Suprapubic skin (tissue), 4 donors: Measurements from ENCODE around the gene PCDH7. TPM values are rescaled to one million over a fixed set of nuclear protein-coding genes. Genes with fewer than 3 reads are reported as not detected.

ENCODE experiments used
- DNase-seq, 2 donors: peaks; one replicate each; pipeline ENCODE4 v3.0.0-alpha.2; 2019; ENCODE audit warnings: low spot score in 2 of 2
- H3K27ac ChIP-seq: fragments of 200-600 bp; sonication (generic); one replicate; pipeline ENCODE4 v1.5.1; 2019
- H3K27me3 ChIP-seq: fragments of 200-600 bp; sonication (generic); one replicate; pipeline ENCODE4 v1.5.1; 2019
- H3K36me3 ChIP-seq: fragments of 200-600 bp; sonication (generic); one replicate; pipeline ENCODE4 v1.5.1; 2019
- H3K4me1 ChIP-seq: fragments of 200-600 bp; sonication (generic); one replicate; pipeline ENCODE4 v1.5.1; 2019
- H3K4me3 ChIP-seq: fragments of 200-600 bp; sonication (generic); one replicate; pipeline ENCODE4 v1.5.1; 2019; ENCODE audit warnings: mild to moderate bottlenecking
- H3K9me3 ChIP-seq: fragments of 200-600 bp; sonication (generic); one replicate; pipeline ENCODE4 v1.5.1; 2019
- CTCF ChIP-seq, 2 donors: fragments of 200-600 bp in 1 of 2; fragments of 450-650 bp in 1 of 2; sonication (generic) in 1 of 2; IDR thresholded peaks; one replicate each; pipeline ENCODE4 v1.5.1; 2016 to 2019; ENCODE audit warnings: antibody characterized with exemption in 2 of 2, mild to moderate bottlenecking in 1 of 2, moderate library complexity in 1 of 2
- EP300 ChIP-seq: sonication (generic); formaldehyde crosslinking; IDR thresholded peaks from one replicate; pipeline ENCODE4 v1.6.1; 2017; ENCODE audit warnings: antibody characterized with exemption
- POLR2A ChIP-seq, 2 donors: fragments of 450-650 bp; IDR thresholded peaks; one replicate each; pipeline ENCODE4 v1.6.1; 2017; ENCODE audit warnings: antibody characterized with exemption in 2 of 2, mild to moderate bottlenecking in 2 of 2, moderate library complexity in 2 of 2
- POLR2AphosphoS5 ChIP-seq, 3 donors: sonication (generic); formaldehyde crosslinking; IDR thresholded peaks; one replicate each; pipeline ENCODE4 v1.6.1; 2017; ENCODE audit warnings: antibody characterized with exemption in 3 of 3
- whole genome bisulfite sequencing: methylation state at CpG from one replicate; pipeline ENCODE4 v1.1.5; 2018; 5-methylcytosine and 5-hydroxymethylcytosine counted together
- total RNA-seq, 4 donors: library from RNA; depleted of rRNA; stranded (reverse); fragments of >200 nt; gene quantifications; one replicate each; pipeline ENCODE4 v1.1.0, GENCODE V29; 2016

The PCDH7 gene
- total RNA-seq, 4 donors from 2014 or later, result 38.1 to 70.0 (median 44.0) TPM

- H3K4me3 ChIP-seq, result peak overlapping the region; percentile 74
- no peak for TF ChIP-seq CTCF (IDR thresholded peaks at IDR 0.05)
- TF ChIP-seq EP300, result no peak
- no peak for TF ChIP-seq POLR2A (IDR thresholded peaks at IDR 0.05)
- TF ChIP-seq POLR2AphosphoS5 (IDR thresholded peaks at IDR 0.05), result no peak
- peaks cover 48% of the 10 kb centered on the region for H3K4me1 ChIP-seq
- no peaks in the 10 kb centered on the region for H3K9me3 ChIP-seq
- under 1% methylated on average over 8 of the region's 15 CpGs for WGBS
- no peak for DNase-seq
- peak overlapping the region; percentile 65 for H3K27ac ChIP-seq
- no peaks in the 10 kb centered on the region for H3K36me3 ChIP-seq
- H3K27me3 ChIP-seq, result peaks cover 27% of the 10 kb centered on the region
Observed at GRCh38 chr4:30716681-30717207, 3.4 kb upstream of the PCDH7 start.

GRCh38 chr4:30717208-30718020 is 2.8 kb upstream of the PCDH7 start:
- DNase-seq, result no peak
- no peaks in the 10 kb centered on the region for H3K9me3 ChIP-seq
- no peaks in the 10 kb centered on the region for H3K36me3 ChIP-seq

GRCh38 chr4:30718021-30718542 is 2.1 kb upstream of the PCDH7 start:
- H3K36me3 ChIP-seq, result no peaks in the 10 kb centered on the region
- TF ChIP-seq POLR2AphosphoS5 (IDR thresholded peaks at IDR 0.05) (no peak), CTCF (IDR thresholded peaks at IDR 0.05) (no peak), EP300 (no peak), POLR2A (IDR thresholded peaks at IDR 0.05) (no peak)
- H3K4me1 ChIP-seq, result peaks cover 55% of the 10 kb centered on the region
- peak overlapping the region; percentile 65 for H3K27ac ChIP-seq
- H3K9me3 ChIP-seq, result no peaks in the 10 kb centered on the region
- peaks cover 41% of the 10 kb centered on the region for H3K27me3 ChIP-seq
- peak overlapping the region; percentile 74 for H3K4me3 ChIP-seq
- no peak for DNase-seq
- 4% methylated on average over 20 of the region's 34 CpGs for WGBS

More at GRCh38 chr4:30717208-30718020, 2.8 kb upstream of the PCDH7 start:
- peaks cover 34% of the 10 kb centered on the region for H3K27me3 ChIP-seq
- peak overlapping the region; percentile 74 for H3K4me3 ChIP-seq
- WGBS, result 2% methylated on average over 51 of the region's 55 CpGs
- H3K27ac ChIP-seq, result peak overlapping the region; percentile 65
- TF ChIP-seq POLR2AphosphoS5 (IDR thresholded peaks at IDR 0.05), result no peak
- no peak for TF ChIP-seq CTCF (IDR thresholded peaks at IDR 0.05)
- no peak for TF ChIP-seq EP300
- no peak for TF ChIP-seq POLR2A (IDR thresholded peaks at IDR 0.05)
- H3K4me1 ChIP-seq, result peaks cover 53% of the 10 kb centered on the region

- Histone ChIP-seq H3K4me3 (peak overlapping the region; percentile 74), H3K27ac (peak overlapping the region; percentile 65), H3K9me3 (no peaks in the 10 kb centered on the region), H3K36me3 (no peaks in the 10 kb centered on the region), H3K27me3 (peaks cover 44% of the 10 kb centered on the region), H3K4me1 (peaks cover 56% of the 10 kb centered on the region)
- DNase-seq, result no peak
- under 1% methylated on average over 33 of the region's 33 CpGs for WGBS
- TF ChIP-seq CTCF (IDR thresholded peaks at IDR 0.05) (no peak), EP300 (no peak), POLR2A (IDR thresholded peaks at IDR 0.05) (no peak)
Observed at GRCh38 chr4:30718641-30719453, 1.3 kb upstream of the PCDH7 start.
